ENCODE data around the gene PDE9A.

The PDE9A gene

DNA sequence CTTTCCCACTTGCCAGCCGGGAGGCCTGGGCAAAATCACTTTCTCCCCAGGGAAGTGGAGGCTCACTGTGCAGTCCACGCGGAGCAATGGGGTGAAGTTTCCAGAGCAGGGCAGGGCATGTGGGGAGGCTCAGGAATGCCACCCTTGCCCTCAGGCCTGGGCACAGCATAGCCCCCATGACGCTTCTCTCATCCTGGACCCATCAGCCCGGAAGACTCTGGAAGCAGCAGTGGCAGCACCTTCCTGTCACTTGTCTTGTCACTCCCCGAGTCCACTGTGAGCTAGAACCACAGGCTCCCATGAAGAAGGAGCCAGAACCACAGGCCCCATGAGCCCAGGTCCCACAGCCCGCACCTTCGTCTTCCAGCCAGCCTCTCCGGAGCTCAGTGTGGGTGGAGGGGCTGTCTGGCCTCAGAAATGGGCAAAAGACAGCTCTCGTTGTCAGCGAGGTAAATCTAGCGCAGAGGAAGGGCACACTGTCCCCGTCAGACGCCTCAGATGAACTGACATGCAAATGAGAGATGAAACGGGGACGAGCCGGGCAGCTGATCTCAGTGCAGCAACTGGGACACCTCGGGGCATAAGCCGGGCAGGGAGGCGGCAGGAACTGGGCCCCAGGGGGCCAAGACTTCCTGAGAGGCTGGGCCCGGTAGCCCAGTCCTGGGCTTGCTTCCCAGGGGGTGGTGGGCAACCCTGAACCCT is 6.1 kb downstream of the PDE9A start:
- DNase-seq, result no peak

DNA sequence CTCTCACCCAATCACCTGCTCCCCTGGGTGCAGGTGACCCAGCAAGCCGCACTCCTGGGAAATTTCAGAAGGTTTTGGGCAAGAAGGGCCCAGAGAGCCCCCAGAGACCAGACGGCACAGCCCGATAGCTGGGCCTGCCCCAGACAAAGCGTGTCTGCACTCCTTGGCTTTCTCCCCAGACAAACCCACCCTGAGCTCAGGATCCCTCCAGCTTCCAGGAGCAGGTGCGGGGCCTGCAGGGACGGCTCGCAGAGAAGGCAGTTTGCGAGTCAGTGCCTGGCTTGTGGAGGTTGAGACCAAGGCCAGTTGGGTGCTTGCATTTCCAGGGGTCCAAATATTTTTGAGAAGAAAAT is 6.7 kb downstream of the PDE9A start:
- DNase-seq, result no peak

DNA sequence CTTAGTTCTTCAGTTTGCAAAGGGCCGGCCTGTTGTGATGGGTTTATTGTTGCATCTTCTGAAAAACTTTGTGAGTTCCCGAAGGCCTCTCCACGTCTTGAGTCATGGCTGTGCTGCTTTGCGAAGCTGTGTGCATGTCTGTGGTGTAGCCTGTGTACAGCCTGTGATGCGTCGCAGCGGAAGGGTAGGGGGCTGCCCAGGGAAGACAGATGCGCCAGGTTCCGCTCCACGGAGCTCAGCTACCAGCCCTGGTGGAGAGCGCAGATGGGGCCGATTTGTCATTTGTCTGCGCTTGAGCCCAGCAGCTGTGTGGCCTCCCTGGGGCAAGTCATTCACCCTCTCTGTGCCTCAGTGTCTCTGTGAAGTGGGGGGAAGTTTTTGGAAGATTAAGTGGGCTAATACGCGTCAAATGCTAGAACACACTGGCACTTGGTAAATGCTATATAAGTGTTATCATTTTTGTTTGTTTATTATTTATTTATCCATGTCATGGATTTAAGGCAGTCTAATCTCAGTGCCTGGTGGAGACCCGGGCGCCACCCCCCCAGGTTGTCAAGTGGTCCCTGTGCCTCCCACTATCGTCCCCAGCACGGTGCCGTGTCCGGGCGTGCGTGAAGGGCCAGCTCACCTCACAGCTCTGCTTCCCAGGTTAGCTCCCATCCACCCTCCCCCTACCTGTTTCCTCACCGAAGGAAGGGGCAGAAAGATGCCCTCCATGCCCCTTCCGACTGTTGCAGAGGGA is 8.4 kb downstream of the PDE9A start:
- no peak for DNase-seq

DNA sequence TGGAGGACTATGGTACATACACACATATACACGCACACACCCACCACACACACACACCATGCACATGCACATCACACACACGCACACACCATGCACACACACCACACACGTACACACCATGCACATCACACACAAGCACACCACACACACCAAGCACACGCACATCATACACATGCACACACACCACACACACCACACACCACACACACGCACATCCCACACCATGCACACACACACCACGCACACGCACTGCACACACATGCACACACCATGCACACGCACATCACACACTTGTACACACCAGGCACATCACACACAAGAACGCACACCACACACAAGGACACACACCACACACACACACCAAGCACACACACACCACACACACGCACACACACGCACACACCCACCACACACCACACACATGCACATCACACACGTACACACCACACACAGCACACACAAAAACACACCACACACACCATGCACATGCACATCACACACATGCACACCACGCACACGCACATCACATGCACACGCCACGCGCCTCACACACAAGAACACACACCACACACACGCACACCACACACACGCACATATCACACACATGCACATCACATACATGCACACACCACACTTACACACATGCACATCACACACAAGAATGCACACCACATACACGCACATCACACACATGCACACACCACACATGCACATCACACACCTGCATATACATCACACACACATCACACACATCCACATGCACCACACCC is 9.2 kb downstream of the PDE9A start:
- no peak for DNase-seq

DNA sequence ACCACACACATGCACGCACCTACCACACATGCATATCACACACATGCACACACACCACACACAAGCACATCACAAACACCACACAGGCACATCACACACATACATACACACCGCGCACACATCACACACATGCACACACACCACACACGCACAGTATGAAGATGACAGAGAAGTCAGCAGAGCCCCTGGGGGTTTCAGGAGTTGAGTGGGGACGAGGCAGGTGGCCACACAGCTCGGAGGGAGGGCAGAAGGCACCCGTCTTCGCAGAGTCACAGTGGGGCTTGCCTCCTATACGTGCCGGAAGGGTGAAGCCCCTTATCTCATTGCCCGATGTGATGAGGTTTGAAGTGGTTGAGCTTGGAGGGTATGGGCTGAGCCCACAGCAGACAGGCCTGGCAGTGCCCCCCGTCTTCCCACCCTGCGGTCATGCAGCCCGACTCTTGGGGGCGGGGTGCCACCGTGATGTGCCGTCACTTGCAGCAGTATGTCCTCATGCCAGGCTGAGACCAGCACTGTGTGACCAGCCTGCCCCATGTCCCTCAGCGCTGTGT is 9.9 kb downstream of the PDE9A start:
- DNase-seq, result no peak

DNA sequence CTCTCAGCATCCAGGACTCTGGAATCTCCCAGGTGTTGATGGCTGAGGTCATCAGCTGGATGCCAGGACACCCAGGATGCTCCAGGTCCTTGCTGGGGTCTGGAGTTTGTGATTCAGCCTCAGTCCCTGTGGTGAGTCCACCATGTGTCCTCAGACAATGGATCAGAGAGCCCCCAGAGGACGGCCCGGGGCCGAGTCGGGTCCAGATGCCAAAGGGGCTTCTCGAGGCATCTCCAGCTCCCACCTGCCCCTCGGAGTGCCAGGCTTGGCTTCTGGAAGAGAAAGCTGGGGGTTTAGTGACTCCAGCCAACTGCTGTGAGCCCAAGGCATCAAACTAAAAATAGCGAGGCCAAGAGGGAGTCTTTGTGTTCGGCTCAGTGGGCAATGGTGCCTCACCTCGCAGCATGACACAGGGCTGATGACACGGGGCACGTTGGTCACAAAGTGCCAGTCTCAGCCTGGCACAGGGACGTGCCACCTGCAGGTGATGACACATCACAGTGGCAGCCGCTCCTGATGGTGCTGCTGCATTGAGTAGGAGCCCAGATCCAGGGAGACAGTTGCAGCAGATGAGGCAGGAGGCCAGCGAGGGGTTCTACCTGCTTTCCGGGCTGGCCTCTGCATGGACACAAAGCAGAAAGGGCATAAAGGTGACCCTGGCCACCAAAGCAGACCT is 10.6 kb downstream of the PDE9A start:
- no peak for DNase-seq

DNA sequence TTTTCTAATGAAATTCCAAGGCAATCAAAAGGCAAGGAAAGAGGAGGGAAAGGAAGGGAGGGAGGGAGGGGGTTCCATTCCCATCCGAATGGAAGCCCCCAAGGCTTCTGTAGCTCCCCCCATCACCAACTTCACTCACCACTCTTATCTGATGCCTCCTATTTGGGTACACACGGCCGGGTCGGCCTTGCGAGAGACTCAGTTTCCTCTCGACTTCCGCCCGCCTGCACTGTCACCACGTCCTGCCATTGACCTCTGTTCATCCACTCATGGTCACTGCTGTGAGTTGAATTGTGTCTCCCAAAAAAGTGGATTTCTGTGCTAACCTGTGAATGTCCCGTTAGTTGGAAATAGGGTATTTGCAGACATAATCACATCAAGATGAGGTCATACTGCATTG is 11.2 kb downstream of the PDE9A start:
- no peak for DNase-seq

DNA sequence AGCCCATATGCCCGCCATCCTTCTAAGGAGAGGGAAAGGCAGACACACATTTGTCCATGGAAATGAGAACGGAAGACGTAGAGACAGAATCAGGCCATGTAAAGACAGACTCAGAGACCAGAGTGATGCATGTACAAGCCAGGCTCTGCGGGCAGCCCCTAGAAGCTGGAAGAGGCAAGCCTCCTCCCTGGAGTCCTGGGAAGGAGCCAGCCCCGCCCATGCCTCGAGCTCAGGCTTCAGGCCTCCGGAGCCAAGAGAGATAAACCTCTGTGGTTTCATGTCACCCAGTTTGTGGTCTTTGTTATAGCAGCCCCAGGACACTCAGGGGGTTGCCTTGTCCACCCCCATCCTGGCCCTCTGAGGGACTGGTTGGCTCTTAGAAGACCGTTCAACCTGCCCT is 11.6 kb downstream of the PDE9A start:
- DNase-seq, result no peak

DNA sequence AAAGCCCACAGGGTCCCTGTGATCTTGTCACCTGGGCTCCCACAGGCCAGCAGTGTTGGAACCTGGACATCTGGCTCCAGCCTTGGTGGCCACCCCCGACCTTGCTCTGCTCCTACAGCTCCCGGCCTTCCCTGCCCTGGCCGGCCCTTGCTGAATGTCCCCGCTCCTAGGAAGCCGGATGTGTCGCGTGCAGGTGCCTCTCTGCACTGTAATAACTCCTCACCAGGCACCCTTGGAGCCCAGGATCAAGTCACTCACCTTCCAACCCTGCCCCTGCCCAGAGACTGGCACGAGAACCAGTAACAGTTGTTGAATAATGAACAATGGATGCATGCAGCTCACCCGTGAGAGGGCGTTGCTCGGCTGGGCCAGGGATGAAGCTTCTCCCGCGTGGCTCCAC is 12.1 kb downstream of the PDE9A start:
- DNase-seq, result no peak

DNA sequence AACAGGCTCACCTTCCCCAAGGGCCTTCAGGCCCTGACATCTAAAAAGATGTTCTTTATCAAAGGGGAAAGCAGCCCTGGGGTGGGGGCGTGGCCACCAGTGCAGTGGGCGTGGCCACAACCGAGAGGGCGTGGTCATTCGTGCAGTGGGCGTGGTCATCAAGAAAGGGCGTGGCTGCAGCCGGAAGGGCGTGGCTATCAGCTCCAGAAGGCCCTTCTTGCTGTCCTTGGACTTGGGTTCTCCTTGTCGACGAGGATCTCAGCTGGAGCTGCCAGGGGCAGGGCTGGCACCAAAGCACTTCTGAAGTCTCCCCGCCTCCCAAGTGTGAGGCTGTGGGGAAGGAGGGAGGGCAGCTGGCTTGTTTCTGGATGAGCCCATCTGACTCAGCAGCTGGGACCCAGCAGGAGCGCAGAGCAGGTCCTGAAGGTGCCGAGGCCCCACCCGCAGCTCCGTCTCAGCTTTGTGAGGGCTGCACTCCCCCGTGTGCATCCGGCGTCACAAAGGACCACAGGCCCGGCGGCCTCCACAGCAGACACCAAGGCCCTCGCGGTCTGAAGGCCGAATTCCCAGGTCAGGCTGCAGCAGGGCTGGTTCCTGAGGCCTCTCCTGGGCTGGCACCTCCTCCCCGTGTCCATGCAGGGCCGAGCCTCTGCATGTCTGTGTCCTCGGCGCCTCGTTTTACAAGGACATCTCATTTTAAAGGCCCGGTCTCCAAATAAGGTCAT is 12.8 kb downstream of the PDE9A start:
- no peak for DNase-seq

DNA sequence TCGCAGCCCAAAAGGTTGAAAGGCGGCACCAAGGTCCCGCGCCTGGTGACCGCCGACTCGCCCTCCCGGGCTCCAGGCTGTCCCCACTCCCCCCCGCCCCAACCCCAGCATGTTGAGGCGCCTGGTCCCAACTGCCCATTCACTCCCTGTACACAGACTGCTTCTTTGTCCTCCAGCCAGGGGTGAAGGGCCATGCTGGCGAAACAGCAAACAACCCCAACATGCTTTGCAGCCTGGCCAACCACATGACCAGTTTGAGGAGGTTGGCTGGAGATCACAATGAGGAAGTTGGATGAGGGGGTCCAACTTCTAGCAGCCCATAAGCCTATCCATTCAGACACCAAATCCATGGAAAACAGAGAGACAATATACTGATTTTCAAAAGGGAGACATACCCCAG is 13.5 kb downstream of the PDE9A start:
- DNase-seq, result no peak

DNA sequence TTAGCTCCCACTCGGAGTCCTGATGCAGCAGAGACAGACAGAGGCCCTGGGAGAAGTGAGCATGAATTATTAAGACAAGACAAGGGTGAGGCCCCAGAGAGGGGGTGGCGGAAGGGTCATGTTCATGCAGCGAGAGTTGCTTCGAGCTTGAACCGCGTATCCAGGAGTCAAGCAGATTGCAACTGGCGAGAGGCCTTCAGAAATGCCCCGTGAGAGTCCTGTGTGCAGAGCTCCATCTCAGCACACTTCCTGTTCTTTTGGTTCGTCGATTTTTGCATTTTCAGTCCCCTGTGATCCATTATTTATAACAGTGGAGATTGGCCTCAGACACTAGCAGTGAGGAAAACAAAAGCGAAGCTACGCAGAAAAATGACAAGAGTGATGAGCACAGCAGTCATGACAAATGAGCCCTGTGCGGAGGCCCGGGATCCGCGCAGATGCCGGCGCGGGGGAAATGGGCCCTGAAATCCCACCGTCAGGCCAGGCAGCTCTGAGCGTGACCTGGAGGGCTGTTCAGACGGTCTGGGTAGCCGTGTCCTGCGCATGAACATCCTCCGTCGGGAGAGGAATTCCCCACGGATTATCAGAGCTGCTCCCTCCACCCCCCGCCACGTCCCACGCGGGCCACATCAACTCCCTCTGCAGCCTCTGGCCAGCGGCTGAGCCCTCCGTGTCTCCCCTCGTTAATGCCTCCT is 15.0 kb downstream of the PDE9A start:
- DNase-seq, result no peak

DNA sequence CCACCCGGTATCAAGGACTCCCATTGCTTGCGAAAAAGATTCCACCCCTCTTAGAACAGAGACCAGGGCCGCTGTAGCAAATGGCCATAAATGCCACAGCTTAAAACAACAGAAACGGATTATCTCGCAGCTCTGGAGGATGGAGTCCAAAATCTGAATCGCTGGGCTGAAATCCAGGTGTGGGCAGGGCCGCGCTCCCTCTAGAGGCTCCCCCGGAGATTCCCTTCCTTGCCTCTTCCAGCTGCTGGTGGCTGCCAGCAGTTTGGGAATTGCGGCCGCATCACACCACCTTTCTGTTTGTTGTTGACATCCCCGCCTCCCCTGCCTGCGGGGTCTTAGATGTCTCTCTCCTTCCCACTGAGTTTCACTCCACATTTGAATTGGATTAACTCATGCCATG is 15.6 kb downstream of the PDE9A start:
- DNase-seq, result no peak

DNA sequence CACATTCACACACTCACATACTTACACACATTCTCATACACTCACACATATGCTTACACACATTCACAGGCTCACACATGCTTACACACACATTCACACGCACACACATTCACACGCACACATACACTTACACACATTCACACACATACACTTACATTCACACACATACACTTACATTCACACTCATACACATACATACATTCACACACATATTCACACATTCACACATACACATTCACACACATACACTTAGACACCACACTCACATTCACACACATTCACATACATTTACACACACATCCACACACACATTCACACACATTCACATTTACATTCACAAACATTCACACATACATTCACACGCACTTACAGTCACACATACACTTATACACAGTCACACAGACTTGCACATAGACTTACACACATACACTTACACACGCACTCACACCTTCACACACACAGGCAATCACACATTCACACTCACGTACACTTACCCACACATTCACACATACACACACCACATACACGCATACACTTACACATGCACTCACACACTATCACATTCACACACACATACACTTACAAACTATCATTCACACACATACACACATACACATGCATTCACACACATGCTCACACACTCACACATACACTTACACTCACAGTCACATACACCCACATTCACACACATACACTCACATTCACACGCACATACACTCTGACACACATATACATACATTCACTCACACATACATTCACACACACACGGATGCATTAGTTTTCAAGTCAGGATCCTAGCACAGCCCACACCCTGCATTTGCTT is 16.8 kb downstream of the PDE9A start:
- DNase-seq, result no peak

DNA sequence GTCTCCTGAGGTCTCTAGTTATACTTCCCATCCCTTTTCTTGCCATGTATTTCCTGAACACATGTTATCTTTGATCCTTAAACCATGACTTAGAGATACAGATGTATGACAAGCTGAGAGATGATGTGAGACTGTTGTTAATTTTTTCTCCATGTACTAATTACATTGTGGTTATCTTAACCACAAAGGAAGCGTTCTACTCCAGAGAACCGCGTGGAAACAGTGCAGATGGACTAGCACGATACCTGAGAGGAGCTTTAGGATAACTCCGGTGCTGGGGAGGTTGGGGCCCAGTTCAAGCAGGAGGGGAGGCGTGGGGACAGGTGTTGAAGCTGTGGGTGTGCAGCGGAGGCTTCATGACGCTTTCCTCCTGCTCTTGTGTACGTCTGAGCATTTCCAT is 17.5 kb downstream of the PDE9A start:
- no peak for DNase-seq

DNA sequence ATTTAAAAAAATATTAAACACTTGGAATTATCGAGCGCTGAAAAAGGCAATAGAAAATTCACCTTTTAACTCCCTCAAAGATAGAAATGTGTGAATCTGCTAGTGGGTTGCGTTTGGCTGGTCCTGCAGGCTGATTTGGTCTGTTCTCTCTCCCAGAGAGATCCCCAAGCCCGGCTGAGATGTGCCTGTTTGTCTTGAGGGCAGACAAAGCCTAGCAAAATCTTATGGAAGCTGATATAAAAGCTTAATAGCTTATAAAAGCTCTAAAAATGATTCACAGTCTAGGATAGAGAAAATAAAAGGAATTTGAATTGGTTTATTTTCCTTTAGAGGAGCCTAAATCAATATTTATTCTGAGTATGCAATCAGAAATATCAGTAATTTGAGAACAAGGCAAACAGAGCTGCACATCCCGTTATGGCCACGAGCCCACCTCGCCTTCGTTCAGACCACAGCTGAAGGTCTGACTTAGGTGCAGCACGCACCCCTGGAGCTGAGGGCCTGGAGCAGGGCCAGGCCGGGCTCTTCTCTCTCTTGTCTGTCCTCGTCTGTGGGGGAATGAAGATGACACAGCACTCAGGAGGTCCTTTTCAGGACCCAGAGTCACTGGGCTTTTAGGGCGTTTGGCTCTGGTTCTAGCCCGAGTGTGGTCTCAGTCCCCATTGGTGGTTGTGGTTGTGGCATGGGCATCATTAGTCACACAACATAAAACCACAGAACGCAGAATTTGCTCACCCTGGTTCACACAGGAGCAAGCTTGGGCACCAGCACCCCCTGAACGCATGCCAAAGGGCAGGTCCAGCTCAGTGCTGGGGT is 18.6 kb downstream of the PDE9A start:
- DNase-seq, result no peak

DNA sequence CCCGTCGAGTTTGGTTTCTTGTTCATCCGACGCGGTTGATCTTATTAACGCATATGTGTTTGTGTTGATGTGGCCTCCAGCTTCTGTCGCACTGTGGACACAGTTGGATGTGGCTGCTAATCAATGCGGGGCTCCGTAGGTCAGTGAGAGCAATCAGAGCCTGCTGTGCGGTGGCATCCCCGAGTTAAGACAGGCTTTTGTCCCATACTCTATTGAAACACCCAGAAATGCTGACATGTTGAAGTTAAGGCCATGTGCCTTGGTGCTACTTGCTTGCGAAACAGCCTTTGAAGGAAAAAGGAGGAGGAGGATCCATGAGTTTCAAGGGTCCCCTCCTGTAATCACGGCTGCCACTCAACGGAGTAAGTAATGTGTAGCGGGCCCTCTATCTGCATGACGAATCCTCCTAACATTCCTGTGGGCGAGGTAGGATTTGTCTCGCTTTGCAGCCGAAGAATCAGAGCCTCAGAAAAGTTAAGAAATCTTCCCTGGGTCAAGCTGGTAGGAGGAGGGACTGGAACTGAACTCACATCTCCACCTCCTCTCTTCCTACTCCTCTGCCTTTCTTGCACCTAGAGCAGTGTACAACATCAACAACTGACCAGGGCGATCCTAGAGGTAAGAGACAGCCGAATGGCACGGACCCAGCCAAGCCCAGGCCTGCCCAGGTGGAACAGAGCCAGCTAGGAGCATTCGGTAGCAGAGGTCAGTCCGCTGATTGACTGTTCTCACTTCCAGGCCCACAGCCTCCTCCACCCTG is 19.5 kb downstream of the PDE9A start:
- DNase-seq, result no peak

DNA sequence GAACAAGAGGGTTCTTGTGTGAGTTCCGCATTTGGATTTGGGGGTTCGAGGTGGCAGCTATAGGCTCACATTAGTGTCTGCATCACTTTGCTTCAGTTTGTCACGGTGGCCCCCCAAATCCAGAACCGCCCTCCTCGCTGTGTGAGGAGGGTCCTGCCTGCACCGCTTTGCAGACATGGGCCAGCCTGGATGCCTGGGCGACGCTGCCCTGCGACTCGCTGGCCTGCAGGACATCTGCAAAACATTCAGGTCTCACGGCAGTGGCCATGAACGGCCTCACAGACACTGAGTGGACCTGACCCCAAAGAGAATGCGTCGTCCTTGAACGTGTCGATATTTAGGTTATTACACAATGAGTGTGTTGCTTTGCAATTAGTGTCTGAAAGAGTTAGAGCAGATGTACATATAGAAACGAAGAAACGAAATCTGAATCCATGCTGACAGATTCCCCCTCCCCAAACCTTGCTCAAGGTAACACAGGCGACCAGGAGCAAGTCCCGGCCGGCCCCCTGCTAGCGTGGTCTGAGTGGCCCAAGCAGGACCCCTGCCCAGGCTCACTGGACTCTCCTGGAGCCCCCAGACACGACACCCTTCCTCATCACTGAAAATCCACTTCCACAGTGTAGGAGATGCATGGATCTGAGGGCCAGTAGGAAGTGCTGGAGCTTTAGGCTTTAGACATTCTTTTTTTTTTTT is 20.4 kb downstream of the PDE9A start:
- DNase-seq, result no peak
